ENCODE data around the gene SART1.

DNA sequence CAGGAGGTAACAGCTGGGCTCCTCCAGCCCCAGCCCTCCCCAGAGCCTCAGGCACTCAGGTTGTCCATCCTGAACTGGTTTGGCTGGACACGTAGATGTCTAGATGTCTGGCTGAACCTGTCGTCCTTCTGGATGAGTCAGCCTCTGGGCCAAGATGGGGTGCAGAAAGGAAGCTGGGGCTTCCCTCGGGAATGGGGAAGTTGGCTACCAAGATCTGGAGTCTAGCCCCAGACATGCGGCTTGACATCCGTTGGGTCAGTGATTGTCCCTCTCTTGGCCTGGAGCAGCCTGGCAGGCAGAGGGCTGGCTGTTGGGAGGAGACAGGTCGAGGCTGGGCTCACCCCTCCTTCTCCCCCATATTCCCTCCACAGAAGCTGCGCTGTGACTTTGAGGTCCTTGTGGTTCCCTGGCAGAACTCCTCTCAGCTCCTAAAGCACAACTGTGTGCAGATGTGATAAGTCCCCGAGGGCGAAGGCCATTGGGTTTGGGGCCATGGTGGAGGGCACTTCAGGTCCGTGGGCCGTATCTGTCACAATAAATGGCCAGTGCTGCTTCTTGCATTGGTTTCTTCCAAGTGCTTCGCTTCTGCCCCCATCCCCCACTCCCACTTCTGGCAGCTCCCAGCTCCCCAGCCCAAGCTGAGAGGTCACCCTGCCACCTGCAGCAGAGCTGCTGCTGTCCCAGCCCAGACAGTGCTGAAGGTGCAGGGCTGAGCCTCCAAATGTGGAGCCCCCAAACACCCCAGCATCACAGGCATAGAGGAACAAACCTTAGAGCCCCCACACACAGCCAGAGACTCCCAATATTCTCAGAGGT is 51.6 kb downstream of the SART1 start:
- TF ChIP-seq, protein P1, sequence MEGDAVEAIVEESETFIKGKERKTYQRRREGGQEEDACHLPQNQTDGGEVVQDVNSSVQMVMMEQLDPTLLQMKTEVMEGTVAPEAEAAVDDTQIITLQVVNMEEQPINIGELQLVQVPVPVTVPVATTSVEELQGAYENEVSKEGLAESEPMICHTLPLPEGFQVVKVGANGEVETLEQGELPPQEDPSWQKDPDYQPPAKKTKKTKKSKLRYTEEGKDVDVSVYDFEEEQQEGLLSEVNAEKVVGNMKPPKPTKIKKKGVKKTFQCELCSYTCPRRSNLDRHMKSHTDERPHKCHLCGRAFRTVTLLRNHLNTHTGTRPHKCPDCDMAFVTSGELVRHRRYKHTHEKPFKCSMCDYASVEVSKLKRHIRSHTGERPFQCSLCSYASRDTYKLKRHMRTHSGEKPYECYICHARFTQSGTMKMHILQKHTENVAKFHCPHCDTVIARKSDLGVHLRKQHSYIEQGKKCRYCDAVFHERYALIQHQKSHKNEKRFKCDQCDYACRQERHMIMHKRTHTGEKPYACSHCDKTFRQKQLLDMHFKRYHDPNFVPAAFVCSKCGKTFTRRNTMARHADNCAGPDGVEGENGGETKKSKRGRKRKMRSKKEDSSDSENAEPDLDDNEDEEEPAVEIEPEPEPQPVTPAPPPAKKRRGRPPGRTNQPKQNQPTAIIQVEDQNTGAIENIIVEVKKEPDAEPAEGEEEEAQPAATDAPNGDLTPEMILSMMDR (IDR thresholded peaks at IDR 0.05; ENCODE audit: low read length): no peak
- TF ChIP-seq EZH2 (IDR thresholded peaks at IDR 0.05; ENCODE audit: borderline replicate concordance, low read length): no peak

Data from OCI-LY1 (cell line).